HG03159 (cell line): ENCODE results near the gene ZNF334.

Source experiments
- ATAC-seq: cut with Tn5 transposase; IDR thresholded peaks from one replicate; pipeline ENCODE4 v1.9.1; 2021; ENCODE audit warnings: mild to moderate bottlenecking, moderate library complexity; ENCODE audit not compliant: unreplicated experiment

ZNF334 gene

GRCh38 chr20:46488451-46488850 lies 24.9 kb downstream of the ZNF334 start:
- ATAC-seq: no peak

- no peak for ATAC-seq
Observed at GRCh38 chr20:46487628-46488027, 25.7 kb downstream of the ZNF334 start.

- no peak for ATAC-seq
Observed at GRCh38 chr20:46485431-46485830, 27.9 kb downstream of the ZNF334 start.

- no peak for ATAC-seq
Observed at GRCh38 chr20:46484954-46485353, 28.4 kb downstream of the ZNF334 start.

- no peak for ATAC-seq
Observed at GRCh38 chr20:46483879-46484278, 29.5 kb downstream of the ZNF334 start.

- no peak for ATAC-seq
Observed at GRCh38 chr20:46482864-46483263, 30.5 kb downstream of the ZNF334 start.

GRCh38 chr20:46477640-46478039 lies 35.7 kb downstream of the ZNF334 start:
- no peak for ATAC-seq

- no peak for ATAC-seq
Observed at GRCh38 chr20:46477225-46477624, 36.1 kb downstream of the ZNF334 start.

GRCh38 chr20:46468508-46468907 lies 44.9 kb downstream of the ZNF334 start:
- ATAC-seq: no peak

- no peak for ATAC-seq
Observed at GRCh38 chr20:46464451-46464850, 48.9 kb downstream of the ZNF334 start.

- no peak for ATAC-seq
Observed at GRCh38 chr20:46463852-46464251, 49.5 kb downstream of the ZNF334 start.

- no peak for ATAC-seq
Observed at GRCh38 chr20:46461808-46462207, 51.6 kb downstream of the ZNF334 start.

- no peak for ATAC-seq
Observed at GRCh38 chr20:46458866-46459750, 54.3 kb downstream of the ZNF334 start.

GRCh38 chr20:46456255-46457028 lies 56.9 kb downstream of the ZNF334 start:
- no peak for ATAC-seq

GRCh38 chr20:46455729-46456128 lies 57.6 kb downstream of the ZNF334 start:
- no peak for ATAC-seq
